H9 (cell line): Measurements from ENCODE around the gene B3GALNT2. TPM values are rescaled to one million over a fixed set of nuclear protein-coding genes. Genes with fewer than 3 reads are reported as not detected.

Experiments used
- DNase-seq: peaks from one replicate; pipeline ENCODE4 v3.0.0-alpha.2; 2017
- H2AFZ ChIP-seq: one replicate; pipeline ENCODE4 v1.6.1; 2013; ENCODE audit warnings: mild to moderate bottlenecking, low read length, control low read depth, moderate library complexity
- H2AK5ac ChIP-seq: 2 replicates; pipeline ENCODE4 v1.6.1; 2013; ENCODE audit warnings: low read length, control low read depth, mixed read lengths; ENCODE audit not compliant: insufficient read length
- H2BK120ac ChIP-seq: one replicate; pipeline ENCODE4 v1.6.1; 2013; ENCODE audit warnings: low read depth, mild to moderate bottlenecking, low read length, control low read depth, inconsistent platforms; ENCODE audit not compliant: poor library complexity, severe bottlenecking
- H2BK12ac ChIP-seq: 2 replicates; pipeline ENCODE4 v1.6.1; 2013; ENCODE audit warnings: low read length, control low read depth, mixed read lengths, low read depth; ENCODE audit not compliant: insufficient read length
- H2BK15ac ChIP-seq: 2 replicates; pipeline ENCODE4 v1.6.1; 2013; ENCODE audit warnings: low read depth, low read length, control low read depth
- H2BK20ac ChIP-seq: one replicate; pipeline ENCODE4 v1.6.1; 2013; ENCODE audit warnings: low read depth, mild to moderate bottlenecking, low read length, control low read depth, inconsistent platforms; ENCODE audit not compliant: poor library complexity, severe bottlenecking
- H2BK5ac ChIP-seq: 2 replicates; pipeline ENCODE4 v1.6.1; 2013; ENCODE audit warnings: low read length, control low read depth, mixed read lengths; ENCODE audit not compliant: insufficient read length
- H3K14ac ChIP-seq: 2 replicates; pipeline ENCODE4 v1.6.1; 2013; ENCODE audit warnings: low read length, control low read depth; ENCODE audit not compliant: insufficient read depth
- H3K18ac ChIP-seq: 2 replicates; pipeline ENCODE4 v1.6.1; 2013; ENCODE audit warnings: low read depth, mild to moderate bottlenecking, mixed read lengths, low read length, control low read depth; ENCODE audit not compliant: insufficient read length
- H3K23ac ChIP-seq: 2 replicates; pipeline ENCODE4 v1.6.1; 2013; ENCODE audit warnings: low read length, control low read depth, mixed read lengths, low read depth; ENCODE audit not compliant: insufficient read length
- H3K23me2 ChIP-seq: 2 replicates; pipeline ENCODE4 v1.6.1; 2013; ENCODE audit warnings: low read depth, mild to moderate bottlenecking, mixed read lengths, low read length, control low read depth; ENCODE audit not compliant: insufficient read length, poor library complexity, severe bottlenecking
- H3K27ac ChIP-seq: 2 replicates; pipeline ENCODE4 v1.5.1; 2013; ENCODE audit warnings: low read length, control low read depth, mixed read lengths, low read depth; ENCODE audit not compliant: insufficient read length
- H3K27me3 ChIP-seq: 2 replicates; pipeline ENCODE4 v1.6.1; 2013; ENCODE audit warnings: low read length, control low read depth, inconsistent platforms; ENCODE audit not compliant: insufficient read depth
- H3K4ac ChIP-seq: 2 replicates; pipeline ENCODE4 v1.6.1; 2013; ENCODE audit warnings: low read depth, mild to moderate bottlenecking, control low read depth, inconsistent platforms, low read length, moderate library complexity
- H3K4me1 ChIP-seq: 2 replicates; pipeline ENCODE4 v1.6.1; 2013; ENCODE audit warnings: low read length, control low read depth, inconsistent platforms; ENCODE audit not compliant: insufficient read depth
- H3K4me2 ChIP-seq: 2 replicates; pipeline ENCODE4 v1.6.1; 2013; ENCODE audit warnings: low read length, control low read depth, mixed read lengths; ENCODE audit not compliant: insufficient read length, insufficient read depth
- H3K56ac ChIP-seq: 2 replicates; pipeline ENCODE4 v1.6.1; 2013; ENCODE audit warnings: low read depth, mild to moderate bottlenecking, mixed read lengths, low read length, control low read depth; ENCODE audit not compliant: insufficient read length
- H3K79me1 ChIP-seq: 2 replicates; pipeline ENCODE4 v1.6.1; 2013; ENCODE audit warnings: low read depth, mild to moderate bottlenecking, moderate library complexity, low read length, control low read depth, inconsistent platforms; ENCODE audit not compliant: insufficient read depth, poor library complexity, severe bottlenecking
- H3K79me2 ChIP-seq: 2 replicates; pipeline ENCODE4 v1.6.1; 2013; ENCODE audit warnings: low read length, control low read depth, inconsistent platforms; ENCODE audit not compliant: insufficient read depth
- H3K9ac ChIP-seq: 2 replicates; pipeline ENCODE4 v1.6.1; 2013; ENCODE audit warnings: low read length, control low read depth, mixed read lengths; ENCODE audit not compliant: insufficient read length; ENCODE audit errors: extremely low read depth
- H3K9me3 ChIP-seq: one replicate; pipeline ENCODE4 v1.6.1; 2013; ENCODE audit warnings: low read depth, low read length, inconsistent platforms; ENCODE audit not compliant: control insufficient read depth
- H3T11ph ChIP-seq: one replicate; pipeline ENCODE4 v1.6.1; 2013; ENCODE audit warnings: mild to moderate bottlenecking, low read length, control low read depth, inconsistent platforms
- H4K20me1 ChIP-seq: one replicate; pipeline ENCODE4 v1.6.1; 2013; ENCODE audit not compliant: control insufficient read depth, insufficient read length, insufficient read depth
- H4K5ac ChIP-seq: 2 replicates; pipeline ENCODE4 v1.6.1; 2013; ENCODE audit warnings: low read depth, mild to moderate bottlenecking, mixed read lengths, low read length, control low read depth; ENCODE audit not compliant: insufficient read length
- H4K8ac ChIP-seq: replicated peaks from 2 replicates; pipeline ENCODE4 v1.6.1; 2013; ENCODE audit warnings: low read length, control low read depth, mixed read lengths, low read depth; ENCODE audit not compliant: insufficient read length
- H4K91ac ChIP-seq: 2 replicates; pipeline ENCODE4 v1.6.1; 2013; ENCODE audit warnings: low read depth, mild to moderate bottlenecking, moderate library complexity, mixed read lengths, low read length, control low read depth; ENCODE audit not compliant: insufficient read length
- H3K27ac Mint-ChIP-seq, 3 experiments: 2 replicates in 2 of 3; 3 replicates in 1 of 3; pipeline ENCODE4 v1.8.0; 2020 to 2021; ENCODE audit warnings: mixed read lengths in 3 of 3, mild to moderate bottlenecking in 1 of 3, moderate library complexity in 1 of 3
- H3K27me3 Mint-ChIP-seq: 2 replicates; pipeline ENCODE4 v1.8.0; 2021; ENCODE audit warnings: low read depth, mild to moderate bottlenecking, moderate library complexity, mixed read lengths
- H3K36me3 Mint-ChIP-seq, 3 experiments: 2 replicates in 2 of 3; 3 replicates in 1 of 3; pipeline ENCODE4 v1.8.0; 2020 to 2021; ENCODE audit warnings: low read depth in 3 of 3, mixed read lengths in 3 of 3; ENCODE audit not compliant: insufficient read depth in 1 of 3
- H3K4me1 Mint-ChIP-seq, 2 experiments: 2 replicates each; pipeline ENCODE4 v1.8.0; 2020; ENCODE audit warnings: mixed read lengths in 2 of 2
- H3K4me3 Mint-ChIP-seq, 2 experiments: 2 replicates in 1 of 2; 3 replicates in 1 of 2; pipeline ENCODE4 v1.8.0; 2020 to 2021; ENCODE audit warnings: mild to moderate bottlenecking in 2 of 2, mixed read lengths in 2 of 2, moderate library complexity in 1 of 2
- H3K9me3 Mint-ChIP-seq, 2 experiments: 2 replicates in 1 of 2; 3 replicates in 1 of 2; pipeline ENCODE4 v1.8.0; 2020; ENCODE audit warnings: mild to moderate bottlenecking in 2 of 2, mixed read lengths in 2 of 2, moderate library complexity in 1 of 2
- CTCF ChIP-seq: fragments of 200-600 bp; sonication (generic); conservative IDR thresholded peaks from 3 replicates; pipeline ENCODE4 v1.8.0; 2021; ENCODE audit warnings: antibody characterized with exemption, mild to moderate bottlenecking
- WGBS: extraction: QIAGEN DNeasy Blood & Tissue Kit; methylation state at CpG from one replicate; pipeline ENCODE4 v1.1.7; 2013; ENCODE audit warnings: missing lambda C conversion rate, low lambda C conversion rate, mixed read lengths; ENCODE audit not compliant: insufficient read length; ENCODE audit errors: extremely low coverage; 5-methylcytosine and 5-hydroxymethylcytosine counted together
- total RNA-seq: library from RNA; stranded (reverse); gene quantifications from 2 replicates; pipeline ENCODE4 v1.2.1, GENCODE V29; 2021

The B3GALNT2 gene
- total RNA-seq, 1 experiment from 2014 or later: 27.8 TPM

GRCh38 chr1:235495551-235495950 is 8.7 kb downstream of the B3GALNT2 start:
- Mint-ChIP-seq H3K4me3 (no peak overlapping the region), H3K4me1 (peaks cover 4 to 6% of the 10 kb centered on the region in 2 experiments; a peak in 1 of 4 replicates), H3K9me3 (no peaks in the 10 kb centered on the region), H3K27me3 (no peaks in the 10 kb centered on the region), H3K27ac (no peak overlapping the region), H3K36me3 (peaks cover 8 to 30% (median 26%) of the 10 kb centered on the region in 3 experiments; a peak in 6 of 7 replicates)
- H2AFZ ChIP-seq: no peak overlapping the region
- no peak overlapping the region for H3K4me2 ChIP-seq
- no peak overlapping the region for H2BK12ac ChIP-seq
- no peak overlapping the region for H3K23ac ChIP-seq
- H4K8ac ChIP-seq: no peak overlapping the region
- TF ChIP-seq CTCF: no peak
- H3T11ph ChIP-seq: no peak overlapping the region
- no peak overlapping the region for H3K18ac ChIP-seq
- no peak overlapping the region for H3K14ac ChIP-seq
- WGBS: no CpG with 5 or more reads among the region's 2 CpGs
- H2BK15ac ChIP-seq: no peak overlapping the region
- H2BK120ac ChIP-seq: no peak overlapping the region
- H3K79me1 ChIP-seq: peaks cover 4% of the 10 kb centered on the region
- H2BK20ac ChIP-seq: no peak overlapping the region
- no peak overlapping the region for H4K5ac ChIP-seq
- no peaks in the 10 kb centered on the region for H3K9me3 ChIP-seq
- no peak overlapping the region for H2AK5ac ChIP-seq
- no peaks in the 10 kb centered on the region for H3K27me3 ChIP-seq
- H3K79me2 ChIP-seq: peaks cover 9% of the 10 kb centered on the region; the same call in 1 of the 2 replicates
- H2BK5ac ChIP-seq: no peak overlapping the region
- H3K4ac ChIP-seq: no peak overlapping the region
- H4K91ac ChIP-seq: no peak overlapping the region
- no peak for DNase-seq
- no peaks in the 10 kb centered on the region for H3K4me1 ChIP-seq
- no peak overlapping the region for H3K9ac ChIP-seq
- H3K23me2 ChIP-seq: no peaks in the 10 kb centered on the region
- no peaks in the 10 kb centered on the region for H4K20me1 ChIP-seq
- no peak overlapping the region for H3K27ac ChIP-seq
- H3K56ac ChIP-seq: no peak overlapping the region
